GM06990 (cell line): ENCODE measurements around the gene RABL6.
A peak's percentile ranks its signal among the peaks of the same experiment; 100 is the strongest.
"Not testable (repeated sequence)": the region's sequence is repeated elsewhere in the genome, so short reads cannot be mapped to it uniquely, and the experiment has no call there.

Experiments
- DNase-seq: peaks from one replicate; pipeline ENCODE4 v3.0.0-alpha.2; 2011; ENCODE audit not compliant: insufficient read length; ENCODE audit errors: extremely low read depth
- H3K27me3 ChIP-seq: replicated peaks from 2 replicates; pipeline ENCODE4 v1.6.0; 2011; ENCODE audit warnings: low read length; ENCODE audit not compliant: control insufficient read depth, insufficient read depth
- H3K36me3 ChIP-seq: 2 replicates; pipeline ENCODE4 v1.5.1; 2011; ENCODE audit warnings: low read length; ENCODE audit not compliant: control insufficient read depth, insufficient read depth
- H3K4me3 ChIP-seq: replicated peaks from 2 replicates; pipeline ENCODE4 v1.5.1; 2011; ENCODE audit warnings: low read depth, mild to moderate bottlenecking, control low read depth, low read length
- CTCF ChIP-seq: IDR thresholded peaks from 2 replicates; pipeline ENCODE4 v1.5.1; 2011; ENCODE audit warnings: low read length, control low read depth, mild to moderate bottlenecking, inconsistent platforms; ENCODE audit not compliant: insufficient read depth, poor library complexity, severe bottlenecking

Gene RABL6

GRCh38 chr9:136875155-136875554 lies 67.4 kb downstream of the RABL6 start:
- no peaks in the 10 kb centered on the region for H3K36me3 ChIP-seq
- TF ChIP-seq CTCF = no peak
- no peak for DNase-seq
- H3K27me3 ChIP-seq = no peaks in the 10 kb centered on the region
- H3K4me3 ChIP-seq = no peak overlapping the region

- DNase-seq = no peak
- TF ChIP-seq CTCF = no peak
- H3K4me3 ChIP-seq = no peak overlapping the region
- H3K36me3 ChIP-seq = no peaks in the 10 kb centered on the region
- no peaks in the 10 kb centered on the region for H3K27me3 ChIP-seq
Measured at GRCh38 chr9:136876476-136876875, 68.7 kb downstream of the RABL6 start.

GRCh38 chr9:136880651-136881050 lies 72.9 kb downstream of the RABL6 start:
- peaks cover 3% of the 10 kb centered on the region for H3K36me3 ChIP-seq
- TF ChIP-seq CTCF = no peak
- H3K27me3 ChIP-seq = no peaks in the 10 kb centered on the region
- no peak for DNase-seq
- no peak overlapping the region for H3K4me3 ChIP-seq

GRCh38 chr9:136881691-136882108 lies 74.0 kb downstream of the RABL6 start:
- Histone ChIP-seq H3K27me3 (no peaks in the 10 kb centered on the region), H3K4me3 (peak overlapping the region; percentile 64), H3K36me3 (peaks cover 3% of the 10 kb centered on the region)
- TF ChIP-seq CTCF = no peak
- peak; percentile 66 for DNase-seq

- TF ChIP-seq CTCF = no peak
- Histone ChIP-seq H3K36me3 (peaks cover 3% of the 10 kb centered on the region), H3K4me3 (peak overlapping the region; percentile 64), H3K27me3 (no peaks in the 10 kb centered on the region)
- DNase-seq = peak; percentile 76
Measured at GRCh38 chr9:136882109-136882946, 74.6 kb downstream of the RABL6 start.

GRCh38 chr9:136882947-136883283 lies 75.2 kb downstream of the RABL6 start:
- H3K36me3 ChIP-seq, DNase-seq, H3K4me3 ChIP-seq, H3K27me3 ChIP-seq: not testable (repeated sequence)

GRCh38 chr9:136883670-136884069 lies 75.9 kb downstream of the RABL6 start:
- not testable (repeated sequence) for H3K4me3 ChIP-seq, DNase-seq, H3K36me3 ChIP-seq, H3K27me3 ChIP-seq
